GM12801 (cell line): ENCODE results near the gene SNX32.

ENCODE experiments used
- TF ChIP-seq, protein P1 (sequence below): IDR thresholded peaks from one replicate; pipeline ENCODE4 v1.5.1; 2011; ENCODE audit warnings: control low read depth; ENCODE audit not compliant: insufficient read length; ENCODE audit errors: extremely low read depth

SNX32 gene

GRCh38 chr11:65870706-65871681, 37.2 kb downstream of the SNX32 start:
- TF ChIP-seq, protein P1, sequence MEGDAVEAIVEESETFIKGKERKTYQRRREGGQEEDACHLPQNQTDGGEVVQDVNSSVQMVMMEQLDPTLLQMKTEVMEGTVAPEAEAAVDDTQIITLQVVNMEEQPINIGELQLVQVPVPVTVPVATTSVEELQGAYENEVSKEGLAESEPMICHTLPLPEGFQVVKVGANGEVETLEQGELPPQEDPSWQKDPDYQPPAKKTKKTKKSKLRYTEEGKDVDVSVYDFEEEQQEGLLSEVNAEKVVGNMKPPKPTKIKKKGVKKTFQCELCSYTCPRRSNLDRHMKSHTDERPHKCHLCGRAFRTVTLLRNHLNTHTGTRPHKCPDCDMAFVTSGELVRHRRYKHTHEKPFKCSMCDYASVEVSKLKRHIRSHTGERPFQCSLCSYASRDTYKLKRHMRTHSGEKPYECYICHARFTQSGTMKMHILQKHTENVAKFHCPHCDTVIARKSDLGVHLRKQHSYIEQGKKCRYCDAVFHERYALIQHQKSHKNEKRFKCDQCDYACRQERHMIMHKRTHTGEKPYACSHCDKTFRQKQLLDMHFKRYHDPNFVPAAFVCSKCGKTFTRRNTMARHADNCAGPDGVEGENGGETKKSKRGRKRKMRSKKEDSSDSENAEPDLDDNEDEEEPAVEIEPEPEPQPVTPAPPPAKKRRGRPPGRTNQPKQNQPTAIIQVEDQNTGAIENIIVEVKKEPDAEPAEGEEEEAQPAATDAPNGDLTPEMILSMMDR: no peak

DNA sequence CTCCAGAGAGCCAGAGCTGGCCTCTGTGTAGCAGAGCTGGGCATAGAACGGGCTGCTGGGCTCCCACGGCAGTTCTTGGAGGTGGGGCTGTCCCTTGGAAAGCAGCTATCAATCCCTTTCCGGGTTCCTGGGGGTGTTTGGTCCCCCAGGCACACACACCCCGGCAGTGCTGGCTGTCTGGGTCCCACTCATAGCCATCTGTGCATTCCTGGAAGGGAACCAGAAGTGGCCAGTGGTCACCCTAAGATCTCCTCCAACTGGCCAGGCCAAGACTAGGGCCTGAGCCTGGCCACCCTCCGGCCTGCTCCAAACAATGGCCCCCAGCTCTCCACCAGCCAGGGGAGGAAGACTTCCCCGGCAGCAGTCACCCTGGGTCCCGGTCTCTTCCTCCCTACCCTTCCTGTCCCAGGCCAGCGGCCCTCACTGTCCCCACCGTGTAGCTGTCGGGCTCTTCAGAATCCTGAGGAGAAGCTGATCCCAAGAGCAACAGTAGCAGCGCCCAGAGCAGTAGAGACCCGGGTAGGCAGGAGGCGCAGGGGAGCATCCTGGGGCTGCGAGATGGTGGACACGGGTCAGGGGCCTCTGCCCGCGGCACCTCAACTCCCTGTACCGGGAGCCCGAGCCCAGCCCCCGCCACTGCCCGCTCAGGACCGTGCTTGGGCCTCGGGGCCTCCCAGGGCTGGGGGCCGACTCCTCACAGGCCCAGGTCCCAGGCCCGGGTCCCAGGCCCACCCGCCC, 38.2 kb downstream of the SNX32 start:
- TF ChIP-seq, protein P1: no peak

DNA sequence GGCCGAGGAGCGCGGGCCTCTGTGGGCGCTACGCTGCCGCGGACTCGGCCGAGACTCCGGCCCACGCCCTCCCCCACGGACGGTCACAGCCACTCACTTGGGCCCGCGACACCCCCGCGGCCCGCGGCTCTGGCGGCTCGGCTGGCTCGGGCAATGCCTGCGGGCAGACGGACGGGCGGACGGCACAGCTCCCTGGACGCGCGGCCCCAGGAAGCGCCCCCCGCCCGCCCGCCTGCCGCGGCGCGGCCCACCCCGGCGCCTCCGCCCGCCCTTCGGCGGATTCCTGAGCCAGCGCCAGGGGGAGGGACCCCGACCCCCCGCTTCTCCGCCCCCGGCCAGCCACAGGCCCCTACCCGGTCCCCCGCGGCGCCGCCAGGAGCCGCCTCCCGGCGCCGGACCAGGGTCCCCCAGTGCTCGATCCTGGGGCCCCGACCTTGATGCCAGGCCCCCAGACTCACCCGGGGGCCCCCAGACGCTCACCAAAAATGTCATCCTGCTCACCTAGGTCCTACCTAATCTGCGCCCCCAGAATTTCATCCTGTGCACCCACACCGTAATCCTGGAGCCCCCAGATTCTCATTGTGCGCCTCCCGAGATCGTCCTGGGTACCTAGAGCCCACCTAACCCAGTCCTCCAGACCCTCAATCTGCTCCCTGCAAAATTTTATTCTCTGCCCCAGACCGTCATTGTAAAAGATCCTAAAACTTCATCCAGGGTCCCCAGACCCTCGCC, 39.0 kb downstream of the SNX32 start, which contains the start of gene EFEMP2:
Gene EFEMP2, minus strand, starts transcription at position 215 of the 732 bp plus-strand sequence. CDS start 446 bp downstream, outside the sequence.
- TF ChIP-seq, protein P1: no peak

GRCh38 chr11:65873318-65874156, 39.8 kb downstream of the SNX32 start:
- TF ChIP-seq, protein P1: no peak

DNA sequence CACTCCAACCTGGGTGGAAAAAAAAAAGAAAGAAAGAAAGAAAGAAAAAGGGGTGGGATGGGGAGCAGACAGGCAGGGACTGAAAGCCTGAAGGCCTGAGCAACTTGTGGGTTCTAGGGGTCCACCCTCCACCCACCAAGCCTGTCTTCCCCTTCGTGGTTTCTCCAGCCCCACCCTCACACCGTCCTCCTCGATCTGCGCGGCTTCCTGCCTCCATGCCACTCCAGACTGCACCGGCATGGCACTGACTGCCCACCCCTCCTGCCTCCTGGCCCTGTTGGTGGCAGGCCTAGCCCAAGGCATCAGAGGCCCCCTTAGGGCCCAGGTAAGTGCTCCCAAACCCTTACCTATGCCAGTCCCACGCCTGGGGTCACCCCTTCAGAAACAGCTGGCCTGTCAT, 45.9 kb downstream of the SNX32 start, which contains the start of gene CTSW:
Gene CTSW, plus strand, starts transcription at position 221 of the 400 bp plus-strand sequence. Its CDS starts 18 bp downstream, at position 239.
- TF ChIP-seq, protein P1: no peak

- TF ChIP-seq, protein P1: no peak
These were observed 46.3 kb downstream of the SNX32 start for GRCh38 chr11:65880027-65880426.
